AML-193 (cell line): ENCODE data around the gene TCP10L.
"Not testable (repeated sequence)": the region's sequence is repeated elsewhere in the genome, so short reads cannot be mapped to it uniquely, and the experiment has no call there.

ENCODE experiments used
- DNase-seq, 2 experiments: peaks; one replicate each; lab custom pipeline; 2025; lab: John Stamatoyannopoulos, UW

Gene TCP10L

GRCh38 chr21:32585970-32586369 is 647 bp upstream of the TCP10L start:
- no peak for DNase-seq

GRCh38 chr21:32584472-32584871 is 851 bp downstream of the TCP10L start:
- DNase-seq = no peak

- no peak for DNase-seq
Observed at GRCh38 chr21:32581732-32582131, 3.6 kb downstream of the TCP10L start.

GRCh38 chr21:32580949-32581348 is 4.4 kb downstream of the TCP10L start:
- no peak for DNase-seq

GRCh38 chr21:32578107-32578691 is 7.1 kb downstream of the TCP10L start:
- no peak for DNase-seq

GRCh38 chr21:32576011-32576410 is 9.3 kb downstream of the TCP10L start:
- DNase-seq = no peak

GRCh38 chr21:32574946-32575925 is 10.1 kb downstream of the TCP10L start:
- DNase-seq = no peak

GRCh38 chr21:32572574-32573420 is 12.5 kb downstream of the TCP10L start:
- DNase-seq = no peak

- DNase-seq = no peak
Observed at GRCh38 chr21:32570456-32570855, 14.9 kb downstream of the TCP10L start.

GRCh38 chr21:32569261-32570230 is 15.8 kb downstream of the TCP10L start:
- DNase-seq = peak; percentile 63 to 68

GRCh38 chr21:32567626-32568025 is 17.7 kb downstream of the TCP10L start:
- no peak for DNase-seq

GRCh38 chr21:32566741-32567389 is 18.5 kb downstream of the TCP10L start:
- DNase-seq = no peak

- no peak for DNase-seq
Observed at GRCh38 chr21:32565856-32566465, 19.4 kb downstream of the TCP10L start.

GRCh38 chr21:32562915-32563314 is 22.4 kb downstream of the TCP10L start:
- no peak for DNase-seq

- no peak for DNase-seq
Observed at GRCh38 chr21:32562426-32562825, 22.9 kb downstream of the TCP10L start.

GRCh38 chr21:32561476-32561875 is 23.8 kb downstream of the TCP10L start:
- not testable (repeated sequence) for DNase-seq

- DNase-seq = no peak
Observed at GRCh38 chr21:32560896-32561295, 24.4 kb downstream of the TCP10L start.

GRCh38 chr21:32559006-32559610 is 26.2 kb downstream of the TCP10L start:
- DNase-seq = no peak

GRCh38 chr21:32558106-32558505 is 27.2 kb downstream of the TCP10L start:
- DNase-seq = no peak
